ENCODE results near the gene C9orf153. TPM values are rescaled to one million over a fixed set of nuclear protein-coding genes. Genes with fewer than 3 reads are reported as not detected.

C9orf153 gene
- total and polyA plus RNA-seq, 2 of the 8 experiments (the other 6 are each of a cell fraction or from before 2014, with no cell fraction given) = not detected

DNA sequence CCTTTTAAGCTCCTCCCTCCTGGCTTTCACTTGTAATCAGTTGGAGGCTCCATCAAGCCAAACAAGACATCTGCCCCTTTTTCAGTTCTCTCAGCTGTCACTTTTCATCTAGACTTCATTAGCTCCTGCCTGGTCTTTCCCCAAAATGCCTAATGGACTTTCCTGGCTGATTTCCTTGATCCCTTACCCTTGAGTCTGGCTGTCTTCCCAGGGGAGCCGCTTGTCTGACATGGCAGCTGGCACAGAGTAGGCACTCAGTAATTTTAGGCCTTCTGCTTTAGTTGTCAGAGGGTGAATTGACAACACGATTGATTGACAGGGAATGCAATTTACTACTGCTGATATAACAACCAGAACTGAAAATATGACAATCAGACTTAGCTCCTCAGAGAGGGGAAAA is 2.1 kb downstream of the C9orf153 start:
- H3K4me2 ChIP-seq (ENCODE audit: insufficient read depth in 1 of 2, low read depth in 2 of 2, low read length in 2 of 2) = no peak overlapping the region
- no peaks in the 10 kb centered on the region for H3K79me1 ChIP-seq (ENCODE audit: low read depth, low read length)
- ChIA-PET POLR2A (ENCODE audit: partially characterized antibody) (no interaction called here), CTCF (ENCODE audit: partially characterized antibody) (interaction anchor here (0.6 to 3.7 kb wide), 7 partner anchors 11 to 210 kb away, joined by 3 to 17 read pairs (median 4); no protein-coding TSS in a partner anchor)
- no peaks in the 10 kb centered on the region for H3K36me3 ChIP-seq (ENCODE audit: control insufficient read depth in 2 of 4, insufficient read depth in 4 of 4, low read length in 3 of 4)
- H3K4me3 ChIP-seq (ENCODE audit: extremely low read depth in 1 of 4, insufficient read depth in 2 of 4, low read depth in 3 of 4, low read length in 4 of 4) = no peak overlapping the region
- H2BK5ac ChIP-seq (ENCODE audit: low read depth, low read length) = no peak overlapping the region
- H2BK20ac ChIP-seq (ENCODE audit: low read length) = no peak overlapping the region
- H3K9ac ChIP-seq (replicated peaks in 1 of 4; ENCODE audit: extremely low read depth in 1 of 4, low read depth in 3 of 4, low read length in 3 of 4) = no peak overlapping the region
- no peak overlapping the region for H2AFZ ChIP-seq (ENCODE audit: low read length)
- H4K5ac ChIP-seq (ENCODE audit: insufficient read length, low read depth, low read length) = no peak overlapping the region
- no peaks in the 10 kb centered on the region for H3K4me1 ChIP-seq (replicated peaks in 1 of 4; ENCODE audit: control insufficient read depth in 3 of 4, insufficient read depth in 4 of 4, low read length in 3 of 4)
- no peak overlapping the region for H3K56ac ChIP-seq (replicated peaks; ENCODE audit: insufficient read length, low read depth, low read length)
- no peak overlapping the region for H4K91ac ChIP-seq (replicated peaks; ENCODE audit: insufficient read length, low read length)
- no peaks in the 10 kb centered on the region for H3K27me3 ChIP-seq (replicated peaks in 1 of 4; ENCODE audit: control insufficient read depth in 3 of 4, extremely low read depth in 1 of 4, insufficient read depth in 3 of 4, low read length in 3 of 4)
- FAIRE-seq = no peak
- H3K27ac ChIP-seq (ENCODE audit: low read depth, low read length) = no peak overlapping the region
- H3K18ac ChIP-seq (ENCODE audit: extremely low read depth, low read length) = no peak overlapping the region
- H4K20me1 ChIP-seq (replicated peaks in 1 of 2; ENCODE audit: control insufficient read depth in 1 of 2, insufficient read depth in 2 of 2, low read length in 2 of 2) = no peaks in the 10 kb centered on the region
- H2BK12ac ChIP-seq (ENCODE audit: low read depth, low read length) = no peak overlapping the region
- WGBS, 2 experiments (ENCODE audit: extremely low coverage in 1 of 2, insufficient coverage in 1 of 2, insufficient read length in 1 of 2, insufficient replicate concordance in 2 of 2, low coverage in 1 of 2, low lambda C conversion rate in 2 of 2, missing lambda C conversion rate in 1 of 2) = 94% methylated on average over 2 of the region's 2 CpGs; no CpG with 5 or more reads in 1 of the 2 experiments
- H4K8ac ChIP-seq (ENCODE audit: extremely low read depth, insufficient read depth, low read length) = no peak overlapping the region
- H2AK5ac ChIP-seq (ENCODE audit: low read depth, low read length) = no peak overlapping the region
- H3K14ac ChIP-seq (ENCODE audit: insufficient read length) = no peak overlapping the region
- no peak overlapping the region for H3K23ac ChIP-seq (ENCODE audit: insufficient read length)
- H3K9me3 ChIP-seq (ENCODE audit: insufficient read depth in 2 of 2, low read depth in 1 of 2, low read length in 1 of 2) = peaks cover 6% of the 10 kb centered on the region in 2 experiments; a peak in 3 of 4 replicates
- H3K79me2 ChIP-seq (ENCODE audit: control insufficient read depth in 1 of 2, insufficient read depth in 2 of 2, low read length in 2 of 2) = no peaks in the 10 kb centered on the region
- H3K4ac ChIP-seq (replicated peaks; ENCODE audit: insufficient read length, low read depth, low read length) = no peak overlapping the region
- no peak overlapping the region for H2BK120ac ChIP-seq (replicated peaks; ENCODE audit: low read depth, low read length)
- no peak overlapping the region for H2BK15ac ChIP-seq (ENCODE audit: low read length)
- DNase-seq (ENCODE audit: low read depth in 1 of 2, low spot score in 2 of 2) = no peak
- H3K23me2 ChIP-seq (ENCODE audit: low read depth, low read length) = no peaks in the 10 kb centered on the region
- no peak for TF ChIP-seq SUZ12 (IDR thresholded peaks at IDR 0.05; ENCODE audit: low read length)
- TF ChIP-seq RAD21 (IDR thresholded peaks at IDR 0.05 in 1 of 2, conservative IDR thresholded peaks at IDR 0.05 in 1 of 2; ENCODE audit: low read depth in 2 of 2, low read length in 2 of 2) = no peak
- TF ChIP-seq SP1 (IDR thresholded peaks at IDR 0.05; ENCODE audit: low read depth, low read length) = no peak
- no peak for TF ChIP-seq CBX8 (IDR thresholded peaks at IDR 0.05; ENCODE audit: borderline replicate concordance, low read depth, low read length)
- no peak for TF ChIP-seq HDAC2 (IDR thresholded peaks at IDR 0.05; ENCODE audit: borderline replicate concordance in 1 of 2, low read depth in 2 of 2, low read length in 2 of 2)
- no peak for TF ChIP-seq POLR2AphosphoS5 (IDR thresholded peaks at IDR 0.05; ENCODE audit: low read depth, low read length)
- TF ChIP-seq MAX (IDR thresholded peaks at IDR 0.05) = no peak
- TF ChIP-seq ATF3 (IDR thresholded peaks at IDR 0.05; ENCODE audit: insufficient read depth, low read depth, low read length) = no peak
- no peak for TF ChIP-seq KDM5A (IDR thresholded peaks at IDR 0.05; ENCODE audit: low read length)
- no peak for TF ChIP-seq ZNF274 (IDR thresholded peaks at IDR 0.05; ENCODE audit: borderline replicate concordance, extremely low read depth, low read length)
- TF ChIP-seq CEBPB (IDR thresholded peaks at IDR 0.05; ENCODE audit: low read depth, low read length) = no peak
- no peak for TF ChIP-seq RXRA (IDR thresholded peaks at IDR 0.05; ENCODE audit: insufficient read depth, low read depth, low read length)
- TF ChIP-seq BCL11A (IDR thresholded peaks at IDR 0.05; ENCODE audit: low read depth in 2 of 2, low read length in 2 of 2) = no peak
- TF ChIP-seq SP2 (IDR thresholded peaks at IDR 0.05; ENCODE audit: low read length) = no peak

All from H1 (cell line).